H1 (cell line): ENCODE results near the gene WASHC2A. TPM values are rescaled to one million over a fixed set of nuclear protein-coding genes. Genes with fewer than 3 reads are reported as not detected.
"Not testable (repeated sequence)": the region's sequence is repeated elsewhere in the genome, so short reads cannot be mapped to it uniquely, and the experiment has no call there.

Experiments used
- CTCF ChIA-PET: fragments of 300-600 bp; sonication (Branson Sonifier 250); formaldehyde crosslinking; loops from one replicate; lab custom pipeline; 2021; ENCODE audit not compliant: partially characterized antibody; lab: Charles Lee
- POLR2A ChIA-PET: fragments of 300-600 bp; sonication (Branson Sonifier 250); formaldehyde crosslinking; loops from one replicate; lab custom pipeline; 2021; ENCODE audit warnings: inconsistent platforms; ENCODE audit not compliant: partially characterized antibody; lab: Charles Lee
- DNase-seq, 2 experiments: peaks; one replicate each; pipeline versions ENCODE4 v3.0.0 to v3.0.0-alpha.2; 2010 to 2022; ENCODE audit warnings: low spot score in 2 of 2, low read depth in 1 of 2, mixed read lengths in 1 of 2
- FAIRE-seq: peaks from 2 replicates; lab custom pipeline; 2011; peaks lifted over from hg19 to GRCh38; lab: Jason Lieb, UNC
- H2AFZ ChIP-seq: 2 replicates; pipeline ENCODE4 v1.8.1; 2012; ENCODE audit warnings: low read length, inconsistent platforms
- H2AK5ac ChIP-seq: 2 replicates; pipeline ENCODE4 v1.6.1; 2013; ENCODE audit warnings: low read depth, low read length
- H2BK120ac ChIP-seq: replicated peaks from 2 replicates; pipeline ENCODE3; 2013; ENCODE audit warnings: low read depth, low read length, inconsistent platforms
- H2BK12ac ChIP-seq: 2 replicates; pipeline ENCODE4 v1.6.1; 2013; ENCODE audit warnings: low read depth, low read length
- H2BK15ac ChIP-seq: 2 replicates; pipeline ENCODE4 v1.6.1; 2013; ENCODE audit warnings: low read length
- H2BK20ac ChIP-seq: 2 replicates; pipeline ENCODE4 v1.6.1; 2013; ENCODE audit warnings: low read length
- H2BK5ac ChIP-seq: 2 replicates; pipeline ENCODE4 v1.6.1; 2013; ENCODE audit warnings: low read depth, low read length
- H3K14ac ChIP-seq: 2 replicates; pipeline ENCODE4 v1.6.1; 2013; ENCODE audit warnings: inconsistent platforms; ENCODE audit not compliant: insufficient read length
- H3K18ac ChIP-seq: 2 replicates; pipeline ENCODE4 v1.6.1; 2013; ENCODE audit warnings: low read length; ENCODE audit errors: extremely low read depth
- H3K23ac ChIP-seq: 2 replicates; pipeline ENCODE4 v1.6.1; 2013; ENCODE audit warnings: inconsistent platforms; ENCODE audit not compliant: insufficient read length
- H3K23me2 ChIP-seq: 2 replicates; pipeline ENCODE4 v1.6.1; 2013; ENCODE audit warnings: low read depth, low read length
- H3K27ac ChIP-seq: 2 replicates; pipeline ENCODE4 v1.6.1; 2011; ENCODE audit warnings: low read depth, low read length, inconsistent platforms
- H3K27me3 ChIP-seq, 4 experiments: replicated peaks in 1 of 4; 1 replicate in 1 of 4; 2 replicates in 3 of 4; pipeline versions ENCODE4 v1.6.1 to v1.8.1; 2011 to 2013; ENCODE audit warnings: low read length in 3 of 4, mild to moderate bottlenecking in 3 of 4, inconsistent platforms in 2 of 4, mixed read lengths in 2 of 4, moderate library complexity in 1 of 4; ENCODE audit not compliant: control insufficient read depth in 3 of 4, insufficient read depth in 3 of 4; ENCODE audit errors: extremely low read depth in 1 of 4
- H3K36me3 ChIP-seq, 4 experiments: 2 replicates each; pipeline versions ENCODE4 v1.6.1 to v1.8.1; 2011 to 2013; ENCODE audit warnings: mild to moderate bottlenecking in 4 of 4, low read length in 3 of 4, moderate library complexity in 2 of 4, control low read depth in 1 of 4, inconsistent platforms in 1 of 4; ENCODE audit not compliant: insufficient read depth in 4 of 4, control insufficient read depth in 2 of 4
- H3K4ac ChIP-seq: replicated peaks from 2 replicates; pipeline ENCODE3; 2013; ENCODE audit warnings: low read length, low read depth, mixed read lengths, inconsistent platforms; ENCODE audit not compliant: insufficient read length
- H3K4me1 ChIP-seq, 4 experiments: replicated peaks in 1 of 4; 1 replicate in 1 of 4; 2 replicates in 3 of 4; pipeline versions ENCODE4 v1.6.1 to v1.8.1; 2011 to 2013; ENCODE audit warnings: low read length in 3 of 4, inconsistent platforms in 2 of 4, mixed read lengths in 1 of 4; ENCODE audit not compliant: insufficient read depth in 4 of 4, control insufficient read depth in 3 of 4
- H3K4me2 ChIP-seq, 2 experiments: 2 replicates each; pipeline versions ENCODE4 v1.6.1 to v1.8.1; 2011 to 2013; ENCODE audit warnings: low read depth in 2 of 2, low read length in 2 of 2, control low read depth in 1 of 2, inconsistent platforms in 1 of 2, mild to moderate bottlenecking in 1 of 2; ENCODE audit not compliant: insufficient read depth in 1 of 2
- H3K4me3 ChIP-seq, 4 experiments: fragments of 200-600, 300-600 bp in 1 of 4; sonication (generic), shearing (Covaris generic), sonication (Bioruptor Twin) in 1 of 4; 2 replicates each; pipeline versions ENCODE4 v1.5.1 to v1.8.1; 2011 to 2016; ENCODE audit warnings: low read length in 4 of 4, low read depth in 3 of 4, control low read depth in 2 of 4, inconsistent platforms in 2 of 4, mild to moderate bottlenecking in 2 of 4, mixed read lengths in 1 of 4, moderate library complexity in 1 of 4; ENCODE audit not compliant: insufficient read depth in 2 of 4; ENCODE audit errors: extremely low read depth in 1 of 4
- H3K56ac ChIP-seq: replicated peaks from 2 replicates; pipeline ENCODE3; 2013; ENCODE audit warnings: low read depth, mild to moderate bottlenecking, mixed read lengths, low read length, inconsistent platforms; ENCODE audit not compliant: insufficient read length
- H3K79me1 ChIP-seq: 2 replicates; pipeline ENCODE4 v1.6.1; 2013; ENCODE audit warnings: low read depth, low read length, control low read depth
- H3K79me2 ChIP-seq, 2 experiments: 2 replicates each; pipeline versions ENCODE4 v1.6.1 to v1.8.1; 2012 to 2013; ENCODE audit warnings: low read length in 2 of 2, mild to moderate bottlenecking in 2 of 2, inconsistent platforms in 1 of 2; ENCODE audit not compliant: insufficient read depth in 2 of 2, control insufficient read depth in 1 of 2
- H3K9ac ChIP-seq, 4 experiments: replicated peaks in 1 of 4; 1 replicate in 1 of 4; 2 replicates in 3 of 4; pipeline versions ENCODE4 v1.6.1 to v1.8.1; 2011 to 2013; ENCODE audit warnings: low read depth in 3 of 4, low read length in 3 of 4, control low read depth in 2 of 4, mild to moderate bottlenecking in 2 of 4, moderate library complexity in 2 of 4, inconsistent platforms in 1 of 4; ENCODE audit errors: extremely low read depth in 1 of 4
- H3K9me3 ChIP-seq, 2 experiments: 2 replicates each; pipeline versions ENCODE4 v1.6.1 to v1.8.1; 2012 to 2013; ENCODE audit warnings: mild to moderate bottlenecking in 2 of 2, moderate library complexity in 2 of 2, control low read depth in 1 of 2, inconsistent platforms in 1 of 2, low read depth in 1 of 2, low read length in 1 of 2, mixed read lengths in 1 of 2; ENCODE audit not compliant: insufficient read depth in 2 of 2
- H4K20me1 ChIP-seq, 2 experiments: replicated peaks in 1 of 2; 2 replicates each; pipeline versions ENCODE3 to v1.8.1; 2011 to 2013; ENCODE audit warnings: inconsistent platforms in 2 of 2, low read length in 2 of 2, mild to moderate bottlenecking in 1 of 2; ENCODE audit not compliant: insufficient read depth in 2 of 2, control insufficient read depth in 1 of 2
- H4K5ac ChIP-seq: 2 replicates; pipeline ENCODE4 v1.6.1; 2013; ENCODE audit warnings: low read length, low read depth, mixed read lengths, inconsistent platforms; ENCODE audit not compliant: insufficient read length
- H4K8ac ChIP-seq: 2 replicates; pipeline ENCODE4 v1.8.0; 2013; ENCODE audit warnings: mild to moderate bottlenecking, moderate library complexity, low read length, inconsistent platforms; ENCODE audit not compliant: insufficient read depth; ENCODE audit errors: extremely low read depth
- H4K91ac ChIP-seq: replicated peaks from 2 replicates; pipeline ENCODE3; 2013; ENCODE audit warnings: low read length, mixed read lengths, inconsistent platforms; ENCODE audit not compliant: insufficient read length
- whole genome bisulfite sequencing, 2 experiments: shearing (Covaris generic) in 1 of 2; methylation state at CpG; one replicate each; pipeline versions ENCODE4 v1.1.6 to v1.1.7; 2013 to 2015; ENCODE audit warnings: low lambda C conversion rate in 2 of 2, mixed read lengths in 2 of 2, inconsistent platforms in 1 of 2, low coverage in 1 of 2, missing lambda C conversion rate in 1 of 2; ENCODE audit not compliant: insufficient replicate concordance in 2 of 2, insufficient coverage in 1 of 2, insufficient read length in 1 of 2; ENCODE audit errors: extremely low coverage in 1 of 2, missing lambda C conversion rate in 1 of 2; 5-methylcytosine and 5-hydroxymethylcytosine counted together
- polyA plus RNA-seq, 7 experiments: library from polyadenylated mRNA; depleted of rRNA in 3 of 7; stranded (reverse) in 5 of 7; unstranded in 2 of 7; fragments of >200 nt in 5 of 7; fragments of 200-250 nt in 2 of 7; gene quantifications; 1 replicate in 5 of 7; 2 replicates in 1 of 7; 4 replicates in 1 of 7; pipeline versions ENCODE4 v1.2.1 to v1.2.3, GENCODE V29; 2011 to 2013; ENCODE audit warnings: missing spikeins in 2 of 7, mixed read lengths in 2 of 7
- total RNA-seq: library from RNA; stranded (reverse); fragmentation: NEBNext Ultra II Directional; extraction: Animal tissue kit (Norgen Biotek cat#: 25700); gene quantifications from 2 replicates; pipeline ENCODE4 v1.2.1, GENCODE V29; 2021

The WASHC2A gene
- total and polyA plus RNA-seq, 2 of the 8 experiments (the other 6 are each of a cell fraction or from before 2014, with no cell fraction given) = 7.5 to 29.7 TPM

GRCh38 chr10:50095402-50095801 lies 27.6 kb downstream of the WASHC2A start:
- H4K5ac ChIP-seq, H2BK15ac ChIP-seq, H2AK5ac ChIP-seq, H3K4ac ChIP-seq, H3K9me3 ChIP-seq, H4K8ac ChIP-seq, FAIRE-seq, H3K4me1 ChIP-seq, H2BK20ac ChIP-seq, DNase-seq, H3K9ac ChIP-seq, H3K56ac ChIP-seq, H3K23ac ChIP-seq, H4K20me1 ChIP-seq, H3K4me2 ChIP-seq, H3K23me2 ChIP-seq, H3K18ac ChIP-seq, H2BK5ac ChIP-seq, H3K79me1 ChIP-seq, H3K36me3 ChIP-seq, H3K27me3 ChIP-seq, H3K4me3 ChIP-seq, H3K27ac ChIP-seq, H2AFZ ChIP-seq, H2BK120ac ChIP-seq, H4K91ac ChIP-seq, H2BK12ac ChIP-seq, CTCF ChIA-PET, POLR2A ChIA-PET, H3K14ac ChIP-seq, H3K79me2 ChIP-seq: not testable (repeated sequence)
- 93% methylated on average over 7 of the region's 7 CpGs; no CpG with 5 or more reads in 1 of the 2 experiments for WGBS, 2 experiments

GRCh38 chr10:50096722-50097121 lies 29.0 kb downstream of the WASHC2A start:
- H3K79me2 ChIP-seq, H3K9me3 ChIP-seq, H4K8ac ChIP-seq, H4K20me1 ChIP-seq, H3K27ac ChIP-seq, H3K56ac ChIP-seq, H4K5ac ChIP-seq, H3K36me3 ChIP-seq, DNase-seq, H4K91ac ChIP-seq, FAIRE-seq, H2BK20ac ChIP-seq, H3K79me1 ChIP-seq, H2BK12ac ChIP-seq, H3K4ac ChIP-seq, H2BK5ac ChIP-seq, H2AK5ac ChIP-seq, H3K4me2 ChIP-seq, H2AFZ ChIP-seq, H3K23me2 ChIP-seq, CTCF ChIA-PET, H3K27me3 ChIP-seq, H3K18ac ChIP-seq, H2BK15ac ChIP-seq, H3K4me3 ChIP-seq, H3K14ac ChIP-seq, H3K4me1 ChIP-seq, POLR2A ChIA-PET, H3K23ac ChIP-seq, H2BK120ac ChIP-seq, H3K9ac ChIP-seq: not testable (repeated sequence)
- 100% methylated on average over 1 of the region's 3 CpGs; no CpG with 5 or more reads in 1 of the 2 experiments for WGBS, 2 experiments
